Endothelial cell of umbilical vein (primary cell): Measurements from ENCODE around the gene EME2. TPM values are rescaled to one million over a fixed set of nuclear protein-coding genes. Genes with fewer than 3 reads are reported as not detected.

Experiments used
- BruUV-seq: library from RNA; stranded (reverse); fragments of 400-500 nt; replicated peaks from 2 replicates; lab custom pipeline; 2021; lab: Mats Ljungman, UMichigan
- CTCF ChIA-PET: fragments of 300-600, 350-600 bp; sonication (Branson Sonifier 250); formaldehyde crosslinking; loops from one replicate; lab custom pipeline; 2021; ENCODE audit warnings: antibody characterized with exemption, inconsistent platforms; lab: Charles Lee
- POLR2A ChIA-PET: fragments of 300-600, 350-600 bp; sonication (Branson Sonifier 250); formaldehyde crosslinking; loops from one replicate; lab custom pipeline; 2021; ENCODE audit warnings: antibody characterized with exemption, inconsistent platforms; lab: Charles Lee
- DNase-seq: peaks from one replicate; pipeline ENCODE4 v3.0.0-alpha.2; 2011; ENCODE audit warnings: low read depth, low spot score
- FAIRE-seq: peaks from 2 replicates; lab custom pipeline; 2011; peaks lifted over from hg19 to GRCh38; lab: Jason Lieb, UNC
- H2AFZ ChIP-seq: 2 replicates; pipeline ENCODE4 v1.6.0; 2012; ENCODE audit warnings: low read depth, low read length, control low read depth, inconsistent platforms
- H3K27ac ChIP-seq: 2 replicates; pipeline ENCODE4 v1.5.1; 2011; ENCODE audit warnings: low read depth, mild to moderate bottlenecking, control low read depth, low read length, moderate library complexity; ENCODE audit not compliant: insufficient read depth
- H3K27me3 ChIP-seq, 2 experiments: 2 replicates each; pipeline versions ENCODE4 v1.6.0 to v1.6.1; 2011; ENCODE audit warnings: low read length in 2 of 2, mixed read lengths in 1 of 2; ENCODE audit not compliant: control insufficient read depth in 2 of 2, insufficient read depth in 2 of 2
- H3K36me3 ChIP-seq, 2 experiments: 2 replicates in 1 of 2; 3 replicates in 1 of 2; pipeline ENCODE4 v1.5.1; 2011; ENCODE audit warnings: low read length in 2 of 2, mild to moderate bottlenecking in 1 of 2, moderate library complexity in 1 of 2; ENCODE audit not compliant: control insufficient read depth in 2 of 2, insufficient read depth in 2 of 2; ENCODE audit errors: extremely low read depth in 1 of 2
- H3K4me1 ChIP-seq: 3 replicates; pipeline ENCODE4 v1.5.1; 2011; ENCODE audit warnings: mild to moderate bottlenecking, low read length; ENCODE audit not compliant: control insufficient read depth, insufficient read depth; ENCODE audit errors: extremely low read depth
- H3K4me2 ChIP-seq: 2 replicates; pipeline ENCODE4 v1.6.1; 2011; ENCODE audit warnings: low read length, control low read depth, mixed read lengths; ENCODE audit not compliant: insufficient read depth
- H3K4me3 ChIP-seq, 3 experiments: fragments of 200-600 bp in 1 of 3; sonication (generic), shearing (Covaris generic) in 1 of 3; replicated peaks in 1 of 3; 2 replicates each; pipeline ENCODE4 v1.5.1; 2011 to 2016; ENCODE audit warnings: control low read depth in 3 of 3, low read length in 3 of 3, mild to moderate bottlenecking in 2 of 3, inconsistent platforms in 1 of 3, low read depth in 1 of 3, moderate library complexity in 1 of 3; ENCODE audit not compliant: insufficient read depth in 1 of 3
- H3K79me2 ChIP-seq: 2 replicates; pipeline ENCODE4 v1.6.0; 2012; ENCODE audit warnings: low read length, inconsistent platforms; ENCODE audit not compliant: control insufficient read depth, insufficient read depth
- H3K9ac ChIP-seq: replicated peaks from 2 replicates; pipeline ENCODE3; 2011; ENCODE audit warnings: low read length, control low read depth; ENCODE audit not compliant: insufficient read depth; ENCODE audit errors: extremely low read depth
- H3K9me1 ChIP-seq: replicated peaks from 3 replicates; pipeline ENCODE4 v1.6.0; 2011; ENCODE audit warnings: mild to moderate bottlenecking, low read length; ENCODE audit not compliant: control insufficient read depth, insufficient read depth; ENCODE audit errors: extremely low read depth
- H3K9me3 ChIP-seq: replicated peaks from 2 replicates; pipeline ENCODE4 v1.5.1; 2012; ENCODE audit warnings: low read length, inconsistent platforms; ENCODE audit not compliant: control insufficient read depth, insufficient read depth
- H4K20me1 ChIP-seq: replicated peaks from 2 replicates; pipeline ENCODE3; 2011; ENCODE audit warnings: mild to moderate bottlenecking, low read length; ENCODE audit not compliant: control insufficient read depth, insufficient read depth; ENCODE audit errors: extremely low read depth
- CTCF ChIP-seq, 2 donors: IDR thresholded peaks; 1 replicate in 1 of 2; 2 replicates in 1 of 2; pipeline ENCODE4 v1.5.1; 2011; ENCODE audit warnings: low read length in 2 of 2, mild to moderate bottlenecking in 2 of 2, moderate library complexity in 2 of 2, control low read depth in 1 of 2, inconsistent platforms in 1 of 2, low read depth in 1 of 2; ENCODE audit not compliant: insufficient read depth in 1 of 2; ENCODE audit errors: extremely low read depth in 1 of 2
- EZH2 ChIP-seq: IDR thresholded peaks from 2 replicates; pipeline ENCODE4 v1.6.1; 2012; ENCODE audit warnings: borderline replicate concordance, low read depth, mild to moderate bottlenecking, moderate library complexity, low read length, inconsistent platforms; ENCODE audit not compliant: severe bottlenecking
- GATA2 ChIP-seq: IDR thresholded peaks from 2 replicates; pipeline ENCODE4 v1.7.0; 2011; ENCODE audit warnings: low read depth, mild to moderate bottlenecking, moderate library complexity, mixed read lengths, low read length; ENCODE audit not compliant: insufficient read length, insufficient read depth
- JUN ChIP-seq: IDR thresholded peaks from 2 replicates; pipeline ENCODE4 v1.6.1; 2011; ENCODE audit warnings: borderline replicate concordance, low read depth; ENCODE audit not compliant: insufficient read length, insufficient read depth
- MAX ChIP-seq: IDR thresholded peaks from 2 replicates; pipeline ENCODE4 v1.6.1; 2011; ENCODE audit not compliant: insufficient read depth, insufficient read length
- MYC ChIP-seq: IDR thresholded peaks from one replicate; pipeline ENCODE4 v1.6.1; 2011; ENCODE audit warnings: mild to moderate bottlenecking, low read depth, low read length
- POLR2A ChIP-seq: IDR thresholded peaks from 2 replicates; pipeline ENCODE4 v1.6.1; 2012; ENCODE audit warnings: low read depth, mild to moderate bottlenecking, control low read depth, low read length
- POLR2AphosphoS5 ChIP-seq: IDR thresholded peaks from 2 replicates; pipeline ENCODE4 v1.6.1; 2012; ENCODE audit warnings: low read depth, mild to moderate bottlenecking, control low read depth, low read length, moderate library complexity; ENCODE audit not compliant: insufficient read depth
- dilution Hi-C: fragments of 300-500 bp; cut with MboI; formaldehyde crosslinking; loops from one replicate; pipeline ENCODE4 v1.15.0; 2019; ENCODE audit warnings: low sequenced_read_pairs; ENCODE audit not compliant: extremely low pct_ligation_motif_present
- intact Hi-C: fragments of 100-400 bp; cut with micrococcal nuclease; formaldehyde crosslinking; loops from one replicate; pipeline ENCODE4 v1.10.0; 2022
- polyA plus RNA-seq, 4 experiments: library from polyadenylated mRNA; depleted of rRNA in 3 of 4; stranded (reverse) in 3 of 4; unstranded in 1 of 4; fragments of >200 nt; gene quantifications; 2 replicates each; pipeline versions ENCODE4 v1.2.1 to v1.2.3, GENCODE V29; 2011 to 2012; ENCODE audit warnings: missing spikeins in 1 of 4
- total RNA-seq: library from RNA; stranded (reverse); gene quantifications from 2 replicates; pipeline ENCODE4 v1.2.3, GENCODE V29; 2021

The EME2 gene
- total and polyA plus RNA-seq, 2 donors (not counting 3 experiments of a cell fraction or from before 2014, with no cell fraction given), result 9.7 to 21.4 TPM

- CTCF ChIA-PET, result no interaction called here
- no peak for FAIRE-seq
- Histone ChIP-seq H3K4me1 (peaks cover 19% of the 10 kb centered on the region), H4K20me1 (no peaks in the 10 kb centered on the region), H2AFZ (no peak overlapping the region), H3K9ac (peak overlapping the region; percentile 27), H3K36me3 (peaks cover 0 to 32% of the 10 kb centered on the region in 2 experiments), H3K9me3 (no peaks in the 10 kb centered on the region), H3K27ac (no peak overlapping the region), H3K27me3 (no peaks in the 10 kb centered on the region), H3K9me1 (no peaks in the 10 kb centered on the region), H3K4me3 (peak overlapping the region; percentile 54 to 83 (median 76)), H3K4me2 (peak overlapping the region; percentile 72), H3K79me2 (peaks cover 17% of the 10 kb centered on the region)
- peak; percentile 25 for DNase-seq
- dilution Hi-C loops, result no loop called here
- intact Hi-C loops, result no loop called here
- POLR2A ChIA-PET, result interaction anchor here (0.6 kb wide), 1 partner anchor 343 kb away, joined by 4 read pairs; no protein-coding TSS in a partner anchor
- BruUV-seq, result TSS peak; percentile 71
- TF ChIP-seq MAX (no peak), GATA2 (no peak)
These were observed 697 bp upstream of the EME2 start for GRCh38 chr16:1771864-1772361.

GRCh38 chr16:1772908-1773702 is 495 bp downstream of the EME2 start, which contains the start of gene MRPS34:
TSS of gene MRPS34 (minus strand) at chr16:1773134. CDS start at chr16:1773119, 15 bp downstream.
- H3K4me3 ChIP-seq, result peak within 1 kb of the TSS; percentile 26 to 83 (median 54)
- dilution Hi-C loops, result no loop called here
- H4K20me1 ChIP-seq, result no peaks in the 10 kb centered on the region
- H3K9me1 ChIP-seq, result no peaks in the 10 kb centered on the region
- H3K79me2 ChIP-seq, result peaks cover 17% of the 10 kb centered on the region
- no TSS peak for BruUV-seq
- peaks cover 19% of the 10 kb centered on the region for H3K4me1 ChIP-seq
- no peaks in the 10 kb centered on the region for H3K27me3 ChIP-seq
- peak within 1 kb of the TSS; percentile 80 for H3K9ac ChIP-seq
- TF ChIP-seq MAX (peak; percentile 51), JUN (no peak), MYC (peak; percentile 28), CTCF (IDR thresholded peaks at IDR 0.05; ENCODE audit: extremely low read depth in 1 of 2, insufficient read depth in 1 of 2, low read depth in 1 of 2, low read length in 2 of 2) (peak; percentile 83 to 86), POLR2A (peak; percentile 86), EZH2 (no peak), POLR2AphosphoS5 (peak; percentile 91)
- POLR2A ChIA-PET, result interaction anchor here (0.7 to 1.4 kb wide), 2 partner anchors 9 kb away, joined by 3 to 6 read pairs; partner anchors contain the start of genes NUBP2 and SPSB3
- H3K9me3 ChIP-seq, result no peaks in the 10 kb centered on the region
- H3K4me2 ChIP-seq, result peak within 1 kb of the TSS; percentile 72
- CTCF ChIA-PET, result interaction anchor here (0.7 to 2.0 kb wide), 6 partner anchors 8 to 67 kb away, joined by 3 to 16 read pairs (median 6); partner anchors contain the start of genes MAPK8IP3, NUBP2 and SPSB3
- peak within 1 kb of the TSS; percentile 41 for H3K27ac ChIP-seq
- H2AFZ ChIP-seq, result peak within 1 kb of the TSS; percentile 46
- DNase-seq, result peak; percentile 71
- intact Hi-C loops, result loop anchor here (1.0 kb wide), 1 partner anchor 9 kb away; the partner anchor contains the start of genes NUBP2 and SPSB3
- peak; percentile 47 for FAIRE-seq
- peaks cover 0 to 34% of the 10 kb centered on the region in 2 experiments for H3K36me3 ChIP-seq
